ENCODE data around the gene PRICKLE4. TPM values are rescaled to one million over a fixed set of nuclear protein-coding genes. Genes with fewer than 3 reads are reported as not detected.

Gene PRICKLE4
- total RNA-seq, 4 donors from 2014 or later, result 2.2 to 5.1 (median 4.3) TPM

GRCh38 chr6:41785689-41786450, 5.3 kb downstream of the PRICKLE4 start:
- TF ChIP-seq, protein P1, sequence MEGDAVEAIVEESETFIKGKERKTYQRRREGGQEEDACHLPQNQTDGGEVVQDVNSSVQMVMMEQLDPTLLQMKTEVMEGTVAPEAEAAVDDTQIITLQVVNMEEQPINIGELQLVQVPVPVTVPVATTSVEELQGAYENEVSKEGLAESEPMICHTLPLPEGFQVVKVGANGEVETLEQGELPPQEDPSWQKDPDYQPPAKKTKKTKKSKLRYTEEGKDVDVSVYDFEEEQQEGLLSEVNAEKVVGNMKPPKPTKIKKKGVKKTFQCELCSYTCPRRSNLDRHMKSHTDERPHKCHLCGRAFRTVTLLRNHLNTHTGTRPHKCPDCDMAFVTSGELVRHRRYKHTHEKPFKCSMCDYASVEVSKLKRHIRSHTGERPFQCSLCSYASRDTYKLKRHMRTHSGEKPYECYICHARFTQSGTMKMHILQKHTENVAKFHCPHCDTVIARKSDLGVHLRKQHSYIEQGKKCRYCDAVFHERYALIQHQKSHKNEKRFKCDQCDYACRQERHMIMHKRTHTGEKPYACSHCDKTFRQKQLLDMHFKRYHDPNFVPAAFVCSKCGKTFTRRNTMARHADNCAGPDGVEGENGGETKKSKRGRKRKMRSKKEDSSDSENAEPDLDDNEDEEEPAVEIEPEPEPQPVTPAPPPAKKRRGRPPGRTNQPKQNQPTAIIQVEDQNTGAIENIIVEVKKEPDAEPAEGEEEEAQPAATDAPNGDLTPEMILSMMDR (IDR thresholded peaks at IDR 0.05; ENCODE audit: low read depth), result no peak

DNA sequence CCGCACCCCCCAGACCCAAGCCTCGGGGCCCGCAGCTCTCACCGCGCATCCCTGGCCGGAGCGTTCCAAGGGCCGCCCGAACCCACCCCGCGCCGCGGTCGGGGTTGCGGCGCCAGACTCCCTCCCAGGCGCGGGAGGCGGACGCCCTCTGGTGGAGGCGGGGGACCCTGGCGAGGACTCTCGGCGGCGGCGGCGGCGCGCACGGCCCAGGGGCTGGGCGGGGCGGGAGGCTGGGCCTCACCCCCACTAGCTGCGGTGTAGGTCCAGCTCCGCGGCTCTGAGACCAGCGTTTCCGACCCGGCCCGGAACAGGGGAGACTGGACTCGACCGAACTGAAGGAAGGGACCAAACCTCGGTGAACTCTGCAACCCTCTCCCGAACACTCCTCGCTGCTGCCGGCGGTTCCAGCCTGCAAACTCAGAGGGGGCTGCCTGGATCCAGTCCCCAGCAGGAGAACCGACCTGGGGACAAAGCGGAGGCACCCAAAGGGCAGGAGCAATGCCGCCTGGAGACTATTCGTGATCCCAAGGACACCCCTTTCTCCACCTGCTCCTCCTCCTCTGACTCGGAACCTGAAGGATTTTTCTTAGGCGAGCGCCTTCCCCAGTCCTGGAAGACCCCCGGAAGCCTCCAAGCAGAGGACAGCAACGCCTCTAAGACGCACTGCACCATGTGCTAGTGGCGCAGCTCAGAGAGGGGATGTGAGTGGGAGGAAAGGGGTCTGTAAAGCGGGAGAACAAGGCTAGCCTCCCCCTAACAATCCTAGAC, 6.1 kb downstream of the PRICKLE4 start:
- TF ChIP-seq, protein P1 (IDR thresholded peaks at IDR 0.05; ENCODE audit: low read depth), result no peak

GRCh38 chr6:41787219-41787917, 6.8 kb downstream of the PRICKLE4 start, which contains the start of gene TOMM6:
TOMM6 (plus strand) TSS chr6:41787694; CDS start chr6:41787698, 4 bp downstream.
- TF ChIP-seq, protein P1 (IDR thresholded peaks at IDR 0.05; ENCODE audit: low read depth), result no peak

DNA sequence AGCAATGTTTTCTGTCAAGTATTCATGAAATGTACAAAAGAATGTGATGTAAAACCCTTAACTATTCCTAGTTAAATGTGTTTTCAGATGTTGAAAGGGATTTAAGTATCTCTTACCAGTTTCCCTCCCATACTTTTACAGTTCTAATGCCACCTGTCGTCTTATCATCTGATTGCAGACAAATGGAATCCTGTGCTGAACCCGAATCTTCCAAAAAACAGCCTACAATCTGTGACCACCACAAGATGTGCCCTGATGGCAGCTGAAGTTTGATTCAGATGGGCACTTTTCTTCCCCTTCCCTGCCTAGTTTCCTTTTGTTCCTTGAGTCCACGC, 8.8 kb downstream of the PRICKLE4 start:
- TF ChIP-seq, protein P1 (IDR thresholded peaks at IDR 0.05; ENCODE audit: low read depth), result no peak

- TF ChIP-seq, protein P1 (IDR thresholded peaks at IDR 0.05; ENCODE audit: low read depth), result no peak
Observed at GRCh38 chr6:41790045-41790444, 9.5 kb downstream of the PRICKLE4 start.

DNA sequence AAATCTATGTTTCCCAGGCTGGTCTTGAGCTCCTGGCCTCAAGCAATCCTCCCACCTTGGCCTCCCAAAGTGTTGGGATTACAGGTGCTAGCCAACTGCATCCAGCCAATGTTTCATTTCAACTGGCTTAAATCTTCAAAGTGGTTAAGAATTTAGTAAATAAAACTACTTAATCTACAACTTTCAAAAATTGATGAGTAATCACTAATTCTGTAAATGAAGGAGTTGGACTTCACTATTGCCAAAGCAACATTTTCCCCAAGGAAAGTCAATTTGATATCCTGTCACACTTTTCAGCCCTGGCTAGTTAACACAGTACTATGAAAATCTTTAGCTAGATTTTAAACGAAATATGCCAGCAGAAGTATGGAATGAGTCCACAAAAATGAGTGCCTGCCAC, 10.7 kb downstream of the PRICKLE4 start:
- TF ChIP-seq, protein P1 (IDR thresholded peaks at IDR 0.05; ENCODE audit: low read depth), result no peak

DNA sequence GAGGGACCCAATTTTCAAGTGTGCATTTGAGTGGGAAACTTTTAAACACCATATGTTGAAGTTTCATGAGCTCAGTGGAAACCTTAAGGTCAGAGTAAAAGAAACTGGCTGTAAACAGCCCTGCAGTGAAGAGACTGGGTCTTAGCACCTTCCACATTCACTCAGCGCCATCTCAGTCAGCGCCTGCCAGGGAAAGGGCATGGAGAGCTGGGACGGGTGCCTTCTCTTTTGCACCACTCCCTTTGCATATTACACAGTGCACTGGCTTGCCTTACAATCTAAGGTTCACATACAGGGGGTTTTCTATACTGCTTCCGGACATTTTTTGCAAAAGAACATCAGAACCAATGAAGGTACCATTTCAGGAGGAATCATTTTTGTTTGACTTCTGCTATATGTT, 11.4 kb downstream of the PRICKLE4 start:
- TF ChIP-seq, protein P1 (IDR thresholded peaks at IDR 0.05; ENCODE audit: low read depth), result no peak
